ENCODE results near the gene SECISBP2. TPM values are rescaled to one million over a fixed set of nuclear protein-coding genes. Genes with fewer than 3 reads are reported as not detected.

The SECISBP2 gene
- polyA plus RNA-seq, 2 of the 4 experiments (the other 2 are of a cell fraction) = 16.3 to 43.4 TPM

DNA sequence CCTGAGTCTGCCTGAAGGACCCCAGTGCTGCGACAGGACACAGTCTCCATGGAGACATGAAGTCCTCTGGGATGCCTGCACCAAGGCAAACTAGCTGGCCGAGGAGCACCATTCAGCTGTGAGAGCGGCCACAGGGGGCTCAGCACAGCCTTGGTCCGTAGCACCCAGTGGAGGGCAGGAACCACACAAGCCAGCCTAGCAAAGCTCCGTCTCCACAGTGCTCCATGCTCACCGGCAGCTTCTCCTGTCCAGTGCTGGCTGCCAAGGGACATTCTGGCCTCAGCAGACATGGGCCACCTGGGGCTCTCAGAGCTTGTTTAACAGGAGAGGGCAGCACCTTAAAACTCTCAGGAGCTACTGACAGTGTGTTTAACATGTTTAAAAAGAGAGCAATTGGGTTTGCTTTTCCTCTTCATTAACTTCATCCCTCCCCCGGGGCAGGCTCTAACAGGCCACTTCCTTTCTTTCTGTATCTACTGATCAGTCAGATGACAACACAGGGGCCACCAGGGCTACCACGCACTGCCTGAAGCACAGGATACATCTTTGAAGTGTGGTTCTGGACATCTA lies 57.0 kb downstream of the SECISBP2 start:
- ATAC-seq = peak in 1 of 2 experiments; percentile 13; a peak in 2 of 6 replicates
- WGBS (ENCODE audit: missing lambda C conversion rate) = 79% methylated on average over 2 of the region's 8 CpGs
- DNase-seq (ENCODE audit: low read depth in 1 of 2, low spot score in 1 of 2) = no peak
- no peak for FAIRE-seq
- H3K4me3 ChIP-seq = no peak overlapping the region
- H3K27ac ChIP-seq = no peak overlapping the region
- H3K9me3 ChIP-seq = no peaks in the 10 kb centered on the region
- no peaks in the 10 kb centered on the region for H3K4me1 ChIP-seq
- no peak overlapping the region for H3K4me2 ChIP-seq
- ChIA-PET POLR2A (no interaction called here), CTCF (interaction anchor here (2.1 to 2.8 kb wide), 2 partner anchors 12 to 173 kb away, joined by 6 to 9 read pairs; no protein-coding TSS in a partner anchor)
- TF ChIP-seq TP53 (CRISPR knock-in tag; IDR thresholded peaks at IDR 0.05) (no peak), HOXB5 (CRISPR knock-in tag; IDR thresholded peaks at IDR 0.05) (no peak), SMC3 (IDR thresholded peaks at IDR 0.05) (no peak), HOXB13 (CRISPR knock-in tag; IDR thresholded peaks at IDR 0.05; ENCODE audit: low read depth) (no peak), ZFP36 (IDR thresholded peaks at IDR 0.05; ENCODE audit: borderline replicate concordance, partially characterized antibody) (no peak), POLR2A (IDR thresholded peaks at IDR 0.05; ENCODE audit: low read length) (no peak), NFE2L2 (conservative IDR thresholded peaks at IDR 0.05; ENCODE audit: low read length) (no peak), RAD21 (conservative IDR thresholded peaks at IDR 0.05 in 1 of 2, IDR thresholded peaks at IDR 0.05 in 1 of 2) (no peak), ESRRA (IDR thresholded peaks at IDR 0.05; ENCODE audit: borderline replicate concordance, low read length) (no peak)
- TF ChIP-seq, protein P1, sequence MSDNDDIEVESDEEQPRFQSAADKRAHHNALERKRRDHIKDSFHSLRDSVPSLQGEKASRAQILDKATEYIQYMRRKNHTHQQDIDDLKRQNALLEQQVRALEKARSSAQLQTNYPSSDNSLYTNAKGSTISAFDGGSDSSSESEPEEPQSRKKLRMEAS (IDR thresholded peaks at IDR 0.05) = no peak

DNA sequence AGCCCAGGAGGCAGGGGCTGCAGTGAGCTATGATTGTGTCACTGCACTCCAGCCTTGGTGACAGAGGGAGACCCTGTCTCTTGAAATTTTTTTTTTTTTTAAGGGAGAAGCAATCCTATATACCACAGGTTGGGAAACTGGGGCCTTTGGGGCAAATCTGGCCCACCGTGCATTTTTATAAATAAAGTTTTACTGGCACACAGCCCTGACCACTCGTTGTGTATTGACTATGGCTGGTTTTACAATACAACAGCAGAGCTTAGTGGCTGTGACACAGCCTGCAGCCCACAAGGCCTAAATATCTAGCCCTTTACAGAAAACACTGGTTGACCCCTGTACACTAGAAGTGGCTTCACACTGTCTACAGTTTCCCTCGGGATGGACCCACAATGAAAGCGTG lies 58.0 kb downstream of the SECISBP2 start:
- Histone ChIP-seq H3K9me3 (no peaks in the 10 kb centered on the region), H3K4me2 (no peak overlapping the region), H3K27ac (no peak overlapping the region), H3K4me1 (no peaks in the 10 kb centered on the region), H3K4me3 (no peak overlapping the region)
- no peak for FAIRE-seq
- WGBS (ENCODE audit: missing lambda C conversion rate) = 81% methylated on average over 4 of the region's 4 CpGs
- TF ChIP-seq REST (IDR thresholded peaks at IDR 0.05) (no peak), CBX8 (IDR thresholded peaks at IDR 0.05) (no peak), KDM1A (IDR thresholded peaks at IDR 0.05; ENCODE audit: low read depth) (no peak), PHF8 (IDR thresholded peaks at IDR 0.05; ENCODE audit: borderline replicate concordance, low read depth) (no peak), GATA3 (IDR thresholded peaks at IDR 0.05; ENCODE audit: borderline replicate concordance) (no peak), SMC3 (IDR thresholded peaks at IDR 0.05) (no peak), FOSL2 (IDR thresholded peaks at IDR 0.05) (no peak), FOSL2 (CRISPR knock-in tag; IDR thresholded peaks at IDR 0.05) (no peak), HOXB5 (CRISPR knock-in tag; IDR thresholded peaks at IDR 0.05) (no peak), ESRRA (IDR thresholded peaks at IDR 0.05; ENCODE audit: borderline replicate concordance, low read length) (no peak), HOXA7 (CRISPR knock-in tag; IDR thresholded peaks at IDR 0.05) (no peak), RAD21 (conservative IDR thresholded peaks at IDR 0.05 in 1 of 2, IDR thresholded peaks at IDR 0.05 in 1 of 2) (no peak), MYC (IDR thresholded peaks at IDR 0.05; ENCODE audit: borderline replicate concordance, low read length) (no peak), ATOH8 (CRISPR knock-in tag; IDR thresholded peaks at IDR 0.05; ENCODE audit: low read depth) (no peak), MAFK (IDR thresholded peaks at IDR 0.05; ENCODE audit: partially characterized antibody) (no peak), POLR2A (IDR thresholded peaks at IDR 0.05; ENCODE audit: low read length) (no peak), CEBPB (IDR thresholded peaks at IDR 0.05) (no peak), NR3C1 (IDR thresholded peaks at IDR 0.05) (no peak), HMGXB4 (CRISPR knock-in tag; IDR thresholded peaks at IDR 0.05; ENCODE audit: borderline replicate concordance) (no peak), E2F6 (IDR thresholded peaks at IDR 0.05; ENCODE audit: borderline replicate concordance, low read depth) (no peak)
- TF ChIP-seq, protein P2, sequence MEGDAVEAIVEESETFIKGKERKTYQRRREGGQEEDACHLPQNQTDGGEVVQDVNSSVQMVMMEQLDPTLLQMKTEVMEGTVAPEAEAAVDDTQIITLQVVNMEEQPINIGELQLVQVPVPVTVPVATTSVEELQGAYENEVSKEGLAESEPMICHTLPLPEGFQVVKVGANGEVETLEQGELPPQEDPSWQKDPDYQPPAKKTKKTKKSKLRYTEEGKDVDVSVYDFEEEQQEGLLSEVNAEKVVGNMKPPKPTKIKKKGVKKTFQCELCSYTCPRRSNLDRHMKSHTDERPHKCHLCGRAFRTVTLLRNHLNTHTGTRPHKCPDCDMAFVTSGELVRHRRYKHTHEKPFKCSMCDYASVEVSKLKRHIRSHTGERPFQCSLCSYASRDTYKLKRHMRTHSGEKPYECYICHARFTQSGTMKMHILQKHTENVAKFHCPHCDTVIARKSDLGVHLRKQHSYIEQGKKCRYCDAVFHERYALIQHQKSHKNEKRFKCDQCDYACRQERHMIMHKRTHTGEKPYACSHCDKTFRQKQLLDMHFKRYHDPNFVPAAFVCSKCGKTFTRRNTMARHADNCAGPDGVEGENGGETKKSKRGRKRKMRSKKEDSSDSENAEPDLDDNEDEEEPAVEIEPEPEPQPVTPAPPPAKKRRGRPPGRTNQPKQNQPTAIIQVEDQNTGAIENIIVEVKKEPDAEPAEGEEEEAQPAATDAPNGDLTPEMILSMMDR (IDR thresholded peaks at IDR 0.05) = no peak
- ChIA-PET CTCF (interaction anchor here (0.6 to 2.1 kb wide), 2 partner anchors 28 to 172 kb away, joined by 3 to 6 read pairs; no protein-coding TSS in a partner anchor), POLR2A (no interaction called here)
- ATAC-seq = no peak
- no peak for DNase-seq (ENCODE audit: low read depth in 1 of 2, low spot score in 1 of 2)
